Transverse colon (tissue), 4 donors: ENCODE data around the gene JPH3. TPM values are rescaled to one million over a fixed set of nuclear protein-coding genes. Genes with fewer than 3 reads are reported as not detected.
A peak's percentile ranks its signal among the peaks of the same experiment; 100 is the strongest.

Source experiments
- DNase-seq: peaks from one replicate; pipeline ENCODE4 v3.0.0-alpha.2; 2019
- H3K27ac ChIP-seq, 4 donors: fragments of 200-600 bp; sonication (generic); 2 replicates each; pipeline ENCODE4 v1.5.1; 2016 to 2018; ENCODE audit warnings: inconsistent platforms in 4 of 4
- H3K27me3 ChIP-seq: fragments of 200-600 bp; sonication (generic); 2 replicates; pipeline ENCODE4 v1.5.1; 2017; ENCODE audit warnings: inconsistent platforms
- H3K36me3 ChIP-seq, 4 donors: fragments of 200-600 bp; sonication (generic); 2 replicates each; pipeline ENCODE4 v1.5.1; 2017 to 2019; ENCODE audit warnings: inconsistent platforms in 4 of 4
- H3K4me1 ChIP-seq, 4 donors: fragments of 200-600 bp; sonication (generic); 2 replicates each; pipeline ENCODE4 v1.5.1; 2017 to 2020; ENCODE audit warnings: inconsistent platforms in 4 of 4
- H3K4me3 ChIP-seq, 4 donors: fragments of 200-600 bp; sonication (generic); 1 replicate in 1 of 4; 2 replicates in 3 of 4; pipeline versions ENCODE4 v1.5.1 to v1.6.1; 2017 to 2019; ENCODE audit warnings: inconsistent platforms in 4 of 4
- H3K9me3 ChIP-seq, 2 donors: fragments of 200-600 bp; sonication (generic); 2 replicates each; pipeline ENCODE4 v1.5.1; 2017 to 2019; ENCODE audit warnings: inconsistent platforms in 2 of 2
- EP300 ChIP-seq: sonication (generic); formaldehyde crosslinking; IDR thresholded peaks from one replicate; pipeline ENCODE4 v1.6.1; 2017; ENCODE audit warnings: antibody characterized with exemption, low read depth
- POLR2A ChIP-seq: fragments of 450-650 bp; IDR thresholded peaks from one replicate; pipeline ENCODE4 v1.6.1; 2016; ENCODE audit warnings: antibody characterized with exemption, mild to moderate bottlenecking, moderate library complexity
- POLR2AphosphoS5 ChIP-seq, 3 donors: sonication (generic); formaldehyde crosslinking; IDR thresholded peaks; one replicate each; pipeline ENCODE4 v1.6.1; 2016; ENCODE audit warnings: antibody characterized with exemption in 3 of 3
- WGBS, 2 donors: methylation state at CpG; one replicate each; pipeline ENCODE4 v1.1.5; 2018; ENCODE audit warnings: low coverage in 1 of 2; 5-methylcytosine and 5-hydroxymethylcytosine counted together
- in situ Hi-C, 4 donors: fragments of 200-750 bp; cut with MboI; loops; one replicate each; pipeline versions ENCODE4 v1.15.0 to v1.15.1; 2017; ENCODE audit warnings: low sequenced_read_pairs in 3 of 4, low pct_ligation_motif_present in 1 of 4, low pct_unique_long_range_greater_than_20kb in 1 of 4
- intact Hi-C: fragments of 100-400 bp; cut with DNase I; formaldehyde crosslinking; loops from one replicate; pipeline ENCODE4 v1.15.1; 2023; ENCODE audit warnings: low total_unique reads
- total RNA-seq, 4 donors: library from RNA; depleted of rRNA; stranded (reverse); fragments of >200 nt; gene quantifications; one replicate each; pipeline ENCODE4 v1.1.0, GENCODE V29; 2016
- TF ChIP-seq, protein P1 (sequence below), 5 experiments: fragments of 200-600 bp in 3 of 5; fragments of 450-650 bp in 2 of 5; sonication (generic) in 3 of 5; IDR thresholded peaks; 1 replicate in 2 of 5; 2 replicates in 3 of 5; pipeline ENCODE4 v1.5.1; 2016 to 2017; ENCODE audit warnings: antibody characterized with exemption in 5 of 5, inconsistent platforms in 3 of 5, mild to moderate bottlenecking in 2 of 5, moderate library complexity in 1 of 5

Gene JPH3
- total RNA-seq, 4 donors from 2014 or later, result 0.32 to 5.2 (median 0.41) TPM; not detected in 1

DNA sequence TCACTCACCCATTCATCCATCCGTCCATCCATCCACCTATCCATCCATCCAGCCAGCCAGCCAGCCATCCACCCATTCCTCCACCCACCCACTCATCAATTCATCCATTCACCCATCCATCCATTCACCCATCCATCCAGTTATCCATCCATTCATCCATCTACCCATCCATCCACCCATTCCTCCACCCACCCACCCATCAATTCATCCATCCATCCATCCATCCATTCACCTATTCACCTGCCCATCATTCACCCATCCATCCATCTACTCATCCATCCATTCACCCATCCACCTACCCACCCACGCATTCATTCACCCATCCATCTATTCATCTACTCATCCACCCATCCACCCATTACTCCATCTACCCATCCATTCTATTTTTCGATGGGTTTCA is 43.6 kb upstream of the JPH3 start:
- in situ Hi-C loops (no loop called here), intact Hi-C loops (no loop called here)
- no peak for DNase-seq
- 84 to 89% methylated on average over 3 of the region's 3 CpGs for WGBS, 2 donors
- Histone ChIP-seq H3K4me1 (peaks cover 0 to 3% (median 0%) of the 10 kb centered on the region in 4 donors), H3K36me3 (no peaks in the 10 kb centered on the region), H3K27ac (no peak overlapping the region), H3K9me3 (no peaks in the 10 kb centered on the region), H3K27me3 (no peaks in the 10 kb centered on the region), H3K4me3 (no peak overlapping the region)
- TF ChIP-seq POLR2AphosphoS5 (IDR thresholded peaks at IDR 0.05) (no peak), POLR2A (no peak), EP300 (no peak)
- TF ChIP-seq, protein P1, sequence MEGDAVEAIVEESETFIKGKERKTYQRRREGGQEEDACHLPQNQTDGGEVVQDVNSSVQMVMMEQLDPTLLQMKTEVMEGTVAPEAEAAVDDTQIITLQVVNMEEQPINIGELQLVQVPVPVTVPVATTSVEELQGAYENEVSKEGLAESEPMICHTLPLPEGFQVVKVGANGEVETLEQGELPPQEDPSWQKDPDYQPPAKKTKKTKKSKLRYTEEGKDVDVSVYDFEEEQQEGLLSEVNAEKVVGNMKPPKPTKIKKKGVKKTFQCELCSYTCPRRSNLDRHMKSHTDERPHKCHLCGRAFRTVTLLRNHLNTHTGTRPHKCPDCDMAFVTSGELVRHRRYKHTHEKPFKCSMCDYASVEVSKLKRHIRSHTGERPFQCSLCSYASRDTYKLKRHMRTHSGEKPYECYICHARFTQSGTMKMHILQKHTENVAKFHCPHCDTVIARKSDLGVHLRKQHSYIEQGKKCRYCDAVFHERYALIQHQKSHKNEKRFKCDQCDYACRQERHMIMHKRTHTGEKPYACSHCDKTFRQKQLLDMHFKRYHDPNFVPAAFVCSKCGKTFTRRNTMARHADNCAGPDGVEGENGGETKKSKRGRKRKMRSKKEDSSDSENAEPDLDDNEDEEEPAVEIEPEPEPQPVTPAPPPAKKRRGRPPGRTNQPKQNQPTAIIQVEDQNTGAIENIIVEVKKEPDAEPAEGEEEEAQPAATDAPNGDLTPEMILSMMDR (IDR thresholded peaks at IDR 0.05), result no peak

DNA sequence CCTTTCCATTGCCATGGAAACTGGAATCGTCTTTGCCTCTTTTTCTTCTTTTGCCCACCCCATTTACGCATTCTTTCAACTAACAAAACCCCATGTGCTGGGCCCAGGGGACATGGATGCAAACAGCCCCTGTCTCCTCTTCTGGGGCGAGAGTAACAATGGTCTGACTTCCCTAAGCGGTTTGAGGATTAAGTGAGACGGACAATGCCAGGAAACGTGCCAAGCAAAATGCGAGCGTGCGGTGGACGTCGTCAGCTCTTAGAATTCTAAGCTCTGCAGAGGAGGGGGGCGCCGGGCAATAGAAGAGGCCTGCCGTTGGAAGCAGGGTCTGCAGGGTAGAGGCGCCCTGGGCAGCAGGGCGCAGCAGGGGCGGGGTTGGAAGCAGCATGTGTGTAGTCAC is 42.4 kb upstream of the JPH3 start:
- Histone ChIP-seq H3K4me1 (peaks cover 0 to 3% (median 0%) of the 10 kb centered on the region in 4 donors), H3K4me3 (no peak overlapping the region), H3K9me3 (no peaks in the 10 kb centered on the region), H3K27me3 (no peaks in the 10 kb centered on the region), H3K27ac (no peak overlapping the region), H3K36me3 (no peaks in the 10 kb centered on the region)
- intact Hi-C loops (no loop called here), in situ Hi-C loops (no loop called here)
- TF ChIP-seq POLR2A (no peak), EP300 (no peak)
- TF ChIP-seq, protein P1 (IDR thresholded peaks at IDR 0.05), result no peak
- DNase-seq, result no peak
- 72 to 90% methylated on average over 8 to 17 of the region's 17 CpGs for WGBS, 2 donors

DNA sequence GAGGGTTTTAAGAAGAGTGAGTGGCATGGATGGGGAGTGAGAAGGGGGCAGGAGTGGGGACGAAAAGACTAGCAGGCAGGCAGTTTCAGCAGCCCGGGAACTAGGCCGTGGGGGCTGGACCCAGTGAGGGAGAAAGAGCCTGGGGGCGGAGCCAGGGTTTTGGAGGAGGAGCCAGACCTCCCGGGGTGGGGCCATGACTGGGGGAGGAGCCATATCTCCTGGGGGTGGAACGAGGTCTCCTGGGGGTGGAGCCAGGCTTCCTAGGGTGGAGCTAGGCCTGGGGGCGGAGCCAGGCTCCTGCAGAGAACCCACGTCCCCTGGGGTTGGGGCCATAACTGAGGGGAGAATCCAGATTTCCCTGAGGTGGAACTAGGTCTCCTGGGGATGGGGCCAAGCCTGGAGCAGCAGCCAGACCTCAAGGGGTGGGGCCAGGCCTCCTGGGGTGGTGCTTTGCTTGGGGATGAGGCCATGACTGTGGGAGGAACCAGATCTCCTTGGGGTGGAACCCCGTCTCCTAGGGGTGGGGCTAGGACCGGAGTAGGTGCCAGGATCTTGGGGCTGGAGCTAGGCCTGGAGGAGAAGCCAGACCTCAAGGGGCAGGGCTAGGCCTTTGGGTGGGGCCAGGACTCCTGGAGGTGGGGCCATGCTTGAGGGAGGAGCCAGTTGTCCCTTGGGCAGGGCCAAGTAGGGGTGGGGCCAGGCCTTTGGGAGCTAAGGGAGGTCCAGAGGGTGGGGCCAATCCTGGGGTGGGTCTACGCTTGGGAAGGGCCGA is 41.7 kb upstream of the JPH3 start:
- 60 to 66% methylated on average over 7 to 12 of the region's 12 CpGs for WGBS, 2 donors
- peaks cover 0 to 3% (median 0%) of the 10 kb centered on the region in 4 donors for H3K4me1 ChIP-seq
- H3K27me3 ChIP-seq, result no peaks in the 10 kb centered on the region
- H3K4me3 ChIP-seq, result no peak overlapping the region
- peak; percentile 51 for DNase-seq
- no peaks in the 10 kb centered on the region for H3K9me3 ChIP-seq
- no peak for TF ChIP-seq POLR2A
- H3K27ac ChIP-seq, result no peak overlapping the region
- in situ Hi-C loops, result no loop called here
- intact Hi-C loops, result no loop called here
- no peaks in the 10 kb centered on the region for H3K36me3 ChIP-seq

DNA sequence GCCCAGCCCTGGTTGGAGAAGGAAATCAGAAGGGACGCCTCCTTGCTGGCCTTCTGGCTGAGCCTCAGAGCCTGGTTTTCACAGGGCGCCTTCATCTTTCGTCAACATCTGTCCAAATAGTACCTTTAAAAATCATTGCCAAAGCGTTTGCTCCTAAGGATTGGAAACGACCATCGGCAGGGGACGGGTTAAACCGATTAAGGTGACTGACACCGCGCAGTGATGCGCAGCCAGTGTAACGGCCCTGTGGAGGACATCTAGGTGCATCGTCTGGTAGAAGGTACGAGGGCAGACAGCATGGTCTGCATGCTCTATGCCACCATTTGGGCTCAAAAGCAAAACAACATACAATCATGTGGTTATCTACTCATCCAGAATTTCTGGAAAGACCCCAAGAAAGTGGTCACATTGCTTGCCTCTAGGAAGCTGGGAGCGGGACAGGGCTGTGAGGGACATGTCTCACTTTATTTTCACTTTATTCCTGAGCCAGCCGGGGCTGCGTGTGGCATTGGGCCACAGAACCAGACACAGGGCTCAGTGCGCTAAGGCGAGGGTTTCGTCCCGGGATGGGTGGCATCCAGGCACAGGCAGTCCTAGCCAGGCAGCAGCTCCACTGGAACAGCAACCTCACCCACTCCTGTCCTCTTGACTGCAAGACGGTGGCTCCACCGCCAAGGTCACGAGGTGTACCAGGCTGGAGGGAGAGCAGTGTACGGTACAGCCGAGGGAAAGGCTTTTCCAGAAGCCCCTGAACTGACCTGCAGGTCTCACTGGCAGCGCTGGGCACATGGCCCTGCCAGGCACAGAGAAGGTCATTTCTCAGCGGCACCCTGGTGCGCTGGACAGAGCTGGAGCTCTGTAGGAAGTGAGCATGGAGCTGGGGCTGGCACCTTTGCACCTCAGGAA is 40.9 kb upstream of the JPH3 start:
- Histone ChIP-seq H3K27ac (no peak overlapping the region), H3K36me3 (no peaks in the 10 kb centered on the region), H3K9me3 (no peaks in the 10 kb centered on the region), H3K4me3 (no peak overlapping the region), H3K4me1 (no peaks in the 10 kb centered on the region), H3K27me3 (no peaks in the 10 kb centered on the region)
- intact Hi-C loops, result no loop called here
- in situ Hi-C loops, result no loop called here
- TF ChIP-seq EP300, result no peak
- TF ChIP-seq POLR2AphosphoS5 (IDR thresholded peaks at IDR 0.05), result no peak
- no peak for TF ChIP-seq POLR2A
- TF ChIP-seq, protein P1 (IDR thresholded peaks at IDR 0.05), result no peak
- 89 to 100% methylated on average over 2 to 29 of the region's 29 CpGs for WGBS, 2 donors
- DNase-seq, result no peak
